GM19468 (cell line): ENCODE results near the gene ADIPOR2.
"Not testable (repeated sequence)": the region's sequence is repeated elsewhere in the genome, so short reads cannot be mapped to it uniquely, and the experiment has no call there.

Experiments
- ATAC-seq: cut with Tn5 transposase; IDR thresholded peaks from one replicate; pipeline ENCODE4 v1.9.1; 2021; ENCODE audit warnings: mild to moderate bottlenecking, moderate library complexity, moderate number of reproducible peaks; ENCODE audit not compliant: unreplicated experiment; ENCODE audit errors: extremely low read depth

The ADIPOR2 gene

DNA sequence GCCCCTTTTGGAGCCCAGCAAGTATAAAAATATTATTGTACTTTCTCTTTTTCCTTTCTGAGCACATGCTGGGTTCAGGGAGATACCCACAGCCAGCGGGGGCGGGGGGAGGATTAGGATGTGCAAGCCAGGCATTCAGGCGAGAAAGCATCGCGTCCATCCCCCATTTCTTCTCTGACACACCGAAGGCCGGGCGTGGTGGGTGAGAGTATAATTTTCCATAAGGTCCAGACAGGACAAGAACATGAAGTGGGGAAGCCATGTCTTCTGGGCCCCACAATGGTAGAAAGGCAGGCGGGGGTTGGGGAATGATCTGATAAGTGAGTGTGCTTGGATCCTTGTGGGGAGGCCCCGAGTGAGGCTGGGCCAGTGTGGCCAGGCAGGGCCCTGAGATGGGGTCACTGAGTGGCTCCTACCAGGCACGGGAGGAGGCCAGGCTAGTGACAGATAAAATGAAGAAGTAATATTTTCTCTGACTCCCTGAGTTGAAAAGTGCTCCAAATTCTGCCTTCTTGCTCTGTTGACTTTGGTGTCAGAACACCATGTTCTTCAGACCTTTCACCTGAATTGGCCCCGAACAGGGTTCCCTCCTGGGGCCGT is 118.8 kb downstream of the ADIPOR2 start:
- no peak for ATAC-seq

DNA sequence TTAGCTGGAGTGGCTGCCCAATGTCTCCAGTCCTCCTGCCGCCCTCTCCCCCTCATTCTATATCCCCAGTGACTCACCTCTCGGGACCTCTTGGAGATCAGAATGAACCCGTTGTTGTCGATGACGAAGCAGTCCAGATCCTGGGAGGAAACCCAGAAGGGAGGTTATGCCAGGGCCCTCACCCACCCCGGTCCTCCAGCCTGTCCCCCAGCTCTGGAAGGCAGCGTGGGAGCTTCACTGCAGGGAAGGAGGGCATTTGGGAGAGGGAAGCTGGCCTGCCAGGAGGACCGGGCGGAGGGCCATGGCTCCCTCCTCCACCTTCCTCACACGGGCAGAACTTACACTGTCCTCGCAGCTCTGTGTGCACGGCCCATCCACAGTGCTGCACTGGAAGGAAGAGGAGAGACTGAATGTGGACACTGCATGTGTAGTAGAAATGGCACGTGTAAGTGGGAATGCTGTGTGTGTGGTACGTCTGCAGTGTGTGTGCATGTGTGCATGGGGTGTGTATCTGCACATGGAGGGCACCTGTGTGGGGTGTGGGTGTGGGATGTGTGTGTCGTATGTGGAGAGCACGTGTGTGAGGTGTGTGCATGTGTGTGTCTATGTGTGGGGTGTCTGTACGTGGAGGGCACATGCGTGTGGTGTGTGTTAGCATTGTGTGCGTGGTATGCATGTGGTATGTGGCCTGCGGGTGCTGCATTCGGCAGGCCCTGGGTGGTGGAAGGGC is 119.5 kb downstream of the ADIPOR2 start:
- no peak for ATAC-seq

DNA sequence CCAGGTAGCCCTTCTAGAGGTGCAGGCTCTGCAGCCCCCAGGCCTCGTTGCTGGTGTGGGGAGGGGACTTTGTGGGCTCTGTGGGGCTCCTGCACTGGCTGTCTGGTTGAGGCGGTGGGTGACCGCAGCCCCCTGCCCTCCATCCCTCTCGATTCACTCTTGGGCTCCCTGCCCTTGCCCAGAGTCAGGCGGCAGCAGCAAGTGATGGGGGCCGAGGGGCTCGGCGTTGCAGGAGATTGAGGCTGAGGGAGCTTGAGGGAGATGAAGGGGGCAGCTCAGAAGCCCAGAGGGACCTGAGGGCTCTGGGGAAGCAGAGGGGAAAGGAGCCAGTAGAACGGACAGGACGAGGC is 120.0 kb downstream of the ADIPOR2 start:
- ATAC-seq: no peak

DNA sequence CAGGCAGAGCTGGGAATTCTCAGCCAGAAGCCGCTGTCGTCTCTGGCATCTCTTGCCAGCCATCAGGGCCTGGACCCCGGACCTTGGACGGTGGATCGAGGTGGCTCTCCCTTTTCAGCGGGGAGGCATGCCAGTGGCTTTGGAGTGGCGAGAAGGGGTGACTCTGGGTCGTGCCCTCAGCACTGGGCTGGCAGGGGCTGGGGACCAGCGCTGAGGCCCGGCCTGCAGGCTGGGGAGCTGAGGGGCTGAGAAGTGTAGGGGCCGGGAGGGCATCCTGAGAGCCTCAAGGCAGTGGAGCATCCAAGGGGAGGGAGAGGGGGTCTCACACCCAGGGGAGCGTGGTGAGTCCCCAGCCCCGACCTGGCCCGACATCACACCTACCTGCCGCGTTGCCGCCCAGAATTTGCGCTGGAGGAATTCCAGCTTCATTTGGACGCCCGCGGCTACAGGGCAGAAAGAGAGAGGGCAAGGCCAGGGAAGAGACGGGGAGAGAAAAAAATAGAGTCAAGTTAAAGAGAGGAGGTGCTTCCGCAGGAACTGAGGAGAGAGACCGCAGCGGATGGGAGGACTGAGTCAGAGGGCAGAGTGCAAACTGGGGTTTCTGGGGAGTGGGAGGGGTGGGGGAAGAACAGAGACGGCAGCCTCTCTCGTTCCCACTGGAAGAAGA is 120.5 kb downstream of the ADIPOR2 start:
- no peak for ATAC-seq

DNA sequence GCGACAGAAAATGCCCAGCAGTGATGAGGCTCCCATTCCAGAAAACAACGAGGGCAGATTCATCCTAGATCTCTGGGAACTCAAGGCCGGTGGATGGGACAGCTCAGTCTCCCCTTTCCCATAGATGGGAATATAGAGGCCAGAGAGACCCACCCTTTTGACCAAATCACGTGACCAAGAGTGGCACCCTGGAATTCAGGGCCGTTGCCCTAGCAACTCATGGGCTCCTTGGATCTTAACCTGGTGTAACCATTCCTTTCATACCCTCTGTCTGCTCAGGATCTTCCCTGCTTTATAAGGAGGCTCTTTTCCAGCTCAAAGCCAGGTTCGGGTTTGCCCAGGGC is 121.0 kb downstream of the ADIPOR2 start:
- ATAC-seq: no peak

DNA sequence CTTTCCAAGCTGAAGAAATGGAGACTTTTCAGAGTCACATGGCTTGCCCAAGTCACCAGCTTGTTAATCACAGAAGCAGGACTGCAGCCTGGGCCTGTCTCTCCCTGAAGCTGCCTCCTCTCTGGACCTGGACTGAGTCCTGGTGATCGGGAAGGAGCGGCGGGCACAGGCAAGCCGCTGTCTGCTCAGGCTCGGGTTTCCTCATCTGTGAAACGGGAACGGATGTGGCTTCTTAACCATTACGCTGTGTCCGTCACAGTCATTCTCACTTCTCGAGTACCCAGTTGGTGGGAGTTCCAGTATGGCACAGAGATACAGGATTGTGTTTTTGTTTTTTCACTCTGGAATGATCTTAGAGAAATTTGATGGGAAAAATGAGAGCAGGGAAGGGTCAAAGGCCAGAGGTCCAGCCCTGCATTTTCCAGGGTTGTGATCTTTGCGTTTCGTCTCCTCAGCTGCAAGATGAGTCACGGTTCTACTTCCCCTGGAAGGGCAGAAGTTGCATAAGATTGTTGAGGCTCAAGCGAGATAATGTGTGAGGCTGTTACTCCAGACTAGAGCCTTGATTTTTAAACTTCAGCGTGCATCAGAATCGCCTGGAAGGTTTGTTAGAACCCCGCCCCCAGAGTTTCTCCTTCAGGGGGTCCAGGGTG is 121.9 kb downstream of the ADIPOR2 start:
- no peak for ATAC-seq

DNA sequence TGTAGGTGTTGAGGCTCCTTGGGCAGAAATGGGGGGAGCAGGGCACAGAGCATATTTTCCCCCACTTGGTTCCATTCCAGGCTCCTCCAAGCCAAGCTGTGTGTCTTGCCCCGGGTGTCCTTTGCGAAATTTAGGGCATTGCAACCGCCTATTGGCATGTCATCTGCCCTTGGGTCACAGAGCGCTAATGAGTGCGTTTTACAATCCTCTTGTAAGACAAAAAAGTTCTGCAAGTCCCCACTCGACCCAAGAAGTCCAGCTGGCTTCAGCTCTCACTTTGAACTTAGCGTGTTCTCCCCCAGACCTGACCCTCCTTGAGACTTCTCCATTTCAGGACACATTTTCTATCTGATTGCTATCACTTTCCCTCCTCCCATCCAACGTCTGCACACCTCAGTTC is 123.4 kb downstream of the ADIPOR2 start:
- ATAC-seq: no peak

DNA sequence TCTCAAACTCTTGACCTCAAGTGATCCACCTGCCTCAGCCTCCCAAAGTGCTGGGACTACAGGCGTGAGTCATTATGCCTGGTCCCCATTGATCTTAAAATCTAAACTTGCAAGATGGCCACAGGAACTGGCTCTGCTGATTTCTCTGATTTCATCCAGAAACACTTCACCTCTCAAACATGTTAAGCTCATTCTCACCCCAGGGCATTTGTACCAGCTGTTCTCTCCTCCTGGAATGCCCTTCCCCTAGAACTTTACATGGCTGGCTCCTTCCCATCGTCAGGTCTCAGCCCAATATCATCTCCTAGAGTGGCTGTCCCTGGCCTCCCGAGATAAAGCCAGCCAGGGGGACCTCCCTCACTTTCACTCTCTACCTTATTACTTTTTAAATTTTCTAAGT is 124.2 kb downstream of the ADIPOR2 start:
- ATAC-seq: no peak

DNA sequence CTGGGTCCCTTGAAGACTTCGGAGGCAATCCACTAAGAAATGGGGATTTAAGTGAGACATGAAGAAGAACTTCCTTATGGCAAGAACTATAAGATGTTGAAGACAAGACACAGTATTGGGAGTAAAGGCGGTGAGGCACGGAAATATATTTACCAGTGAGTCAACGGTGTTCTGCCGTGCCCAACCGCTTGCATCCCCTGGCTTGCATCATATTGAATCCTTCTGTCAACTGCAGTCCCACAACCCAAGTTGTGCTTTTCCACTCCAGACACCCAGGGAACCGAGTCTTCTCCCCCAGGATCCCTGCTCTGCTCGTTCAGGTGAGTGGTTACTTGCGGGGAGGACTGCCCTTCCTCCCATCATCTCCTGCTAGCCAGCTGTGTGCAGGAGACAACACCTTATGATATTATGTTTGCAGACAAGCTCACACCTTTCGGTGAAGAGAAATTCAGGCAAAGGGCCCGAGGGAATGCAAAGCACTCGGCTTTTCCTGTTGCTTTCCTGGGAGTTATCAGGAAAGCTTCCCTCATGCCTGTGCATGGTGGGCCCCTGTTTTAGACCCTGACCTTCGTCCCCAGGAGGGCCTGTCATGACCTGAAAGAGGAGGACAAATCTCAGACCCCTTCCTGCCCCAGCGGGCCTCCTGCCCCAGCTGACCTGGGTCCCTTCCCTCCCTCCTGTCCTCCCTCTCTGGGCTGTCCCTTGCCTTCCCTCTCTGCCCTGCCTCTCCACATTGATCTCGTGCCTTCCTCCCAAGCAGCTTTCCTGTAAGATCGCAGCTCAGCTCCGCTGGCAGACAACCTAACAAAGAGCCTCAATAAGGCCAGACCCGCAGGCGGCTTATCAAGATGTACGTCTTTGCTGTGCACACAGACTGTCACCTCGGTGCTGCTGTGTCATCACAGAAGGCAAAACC is 125.2 kb downstream of the ADIPOR2 start:
- ATAC-seq: no peak

DNA sequence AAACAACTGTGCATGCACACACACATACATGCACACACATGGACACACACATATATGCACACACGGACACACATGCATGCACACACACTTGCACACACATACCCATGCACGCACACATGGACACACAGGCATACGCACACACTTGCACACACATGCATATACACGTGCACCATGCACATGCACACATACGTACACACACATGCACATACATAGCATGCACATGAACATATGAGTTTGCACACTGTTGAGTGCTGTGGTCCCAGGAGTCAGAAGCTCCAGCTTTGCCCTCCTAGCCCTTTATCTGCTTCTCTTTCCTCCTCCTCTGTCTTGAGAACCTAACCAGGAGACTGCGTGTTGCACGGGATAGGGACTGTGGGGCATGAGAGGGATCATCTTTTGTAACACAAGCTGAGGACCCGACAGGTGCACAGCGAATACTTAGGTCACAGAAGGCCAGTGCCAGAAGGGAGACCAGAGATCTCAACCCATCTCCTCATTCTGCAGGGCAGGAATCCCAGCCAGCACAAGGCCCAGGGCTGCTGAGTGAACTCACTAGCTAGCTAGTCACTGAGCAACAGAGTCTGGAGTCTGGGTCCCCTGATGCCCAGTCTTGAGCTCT is 126.0 kb downstream of the ADIPOR2 start:
- ATAC-seq: no peak

DNA sequence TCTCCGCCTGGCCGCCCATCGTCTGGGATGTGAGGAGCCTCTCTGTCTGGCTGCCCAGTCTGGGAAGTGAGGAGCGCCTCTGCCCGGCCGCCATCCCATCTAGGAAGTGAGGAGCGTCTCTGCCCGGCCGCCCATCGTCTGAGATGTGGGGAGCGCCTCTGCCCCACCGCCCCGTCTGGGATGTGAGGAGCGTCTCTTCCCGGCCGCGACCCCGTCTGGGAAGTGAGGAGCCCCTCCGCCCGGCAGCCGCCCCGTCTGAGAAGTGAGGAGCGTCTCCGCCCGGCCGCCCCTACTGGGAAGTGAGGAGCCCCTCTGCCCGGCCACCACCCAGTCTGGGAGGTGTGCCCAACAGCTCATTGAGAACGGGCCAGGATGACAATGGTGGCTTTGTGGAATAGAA is 127.1 kb downstream of the ADIPOR2 start:
- ATAC-seq: not testable (repeated sequence)

DNA sequence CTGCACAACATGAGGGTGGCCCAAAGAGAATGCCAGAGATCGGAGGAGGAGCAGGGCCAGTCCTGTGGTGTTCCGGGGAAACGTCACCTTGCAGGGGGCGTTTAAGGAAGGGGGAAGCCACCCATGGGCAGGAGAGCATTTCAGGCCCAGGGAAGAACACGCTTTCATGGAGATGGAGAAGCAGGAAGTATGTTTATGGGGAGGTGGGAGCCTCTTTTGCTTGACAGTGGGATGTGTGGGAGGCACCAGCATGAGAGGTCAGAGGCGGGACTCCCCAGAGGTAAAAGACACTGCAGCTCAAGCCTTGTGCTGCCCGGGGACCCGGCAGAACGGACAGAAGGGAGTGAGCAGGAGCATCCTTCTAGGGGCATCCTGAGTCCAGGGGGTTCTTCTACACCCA is 128.2 kb downstream of the ADIPOR2 start:
- no peak for ATAC-seq

DNA sequence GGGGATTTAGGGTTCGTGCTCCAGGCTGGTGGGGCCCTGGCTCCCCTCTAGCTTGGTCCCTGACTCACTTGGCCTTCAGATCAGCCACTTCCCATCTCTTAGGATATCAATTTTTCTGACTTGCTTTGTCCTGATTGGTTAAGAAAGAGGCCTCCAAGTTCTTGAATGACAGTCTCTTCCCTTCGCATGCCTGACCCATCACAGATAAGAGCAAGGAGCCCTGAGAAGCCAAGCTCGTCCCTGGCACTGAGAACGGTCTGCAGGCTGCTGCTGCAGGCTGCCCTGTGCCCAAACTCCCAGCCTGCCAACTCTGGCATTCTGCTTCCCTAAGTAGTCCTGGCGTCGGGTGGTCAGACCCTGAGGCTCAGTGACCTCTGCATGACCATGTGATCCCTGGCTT is 128.7 kb downstream of the ADIPOR2 start:
- ATAC-seq: no peak

DNA sequence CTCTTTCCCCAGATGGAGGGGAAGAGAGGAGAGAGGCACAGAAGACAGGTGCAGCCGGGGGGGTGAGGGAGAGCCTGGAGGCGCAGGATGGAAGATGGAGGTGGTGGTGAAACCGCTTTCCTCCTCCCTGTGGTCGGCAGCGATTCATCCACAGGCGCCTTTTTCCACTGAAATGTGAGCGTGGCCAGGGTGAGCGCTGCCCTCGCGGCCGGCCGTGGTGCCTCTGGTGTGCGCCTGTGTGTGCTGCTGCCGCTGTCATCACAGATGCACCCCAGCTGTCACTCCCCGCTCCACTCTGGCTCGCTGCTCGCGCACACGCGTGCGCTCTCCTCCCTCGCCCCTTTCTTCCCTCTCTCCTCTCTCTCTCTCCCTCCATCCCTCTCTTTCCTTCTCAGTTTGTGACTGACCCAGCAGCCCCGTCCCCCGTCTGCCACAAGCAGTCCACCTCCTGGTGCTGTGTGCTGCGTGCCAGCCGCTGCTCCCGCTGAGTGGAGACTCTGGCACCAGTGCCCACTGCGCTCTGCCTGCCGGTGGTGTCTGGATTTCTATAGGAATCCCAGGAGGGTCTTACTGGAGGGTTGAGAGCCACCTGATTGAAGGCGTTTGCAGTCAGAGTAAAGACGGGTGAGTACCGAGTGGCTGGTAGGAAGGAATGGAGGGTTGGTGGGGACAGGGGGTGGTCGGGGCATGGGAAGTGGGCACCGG is 129.5 kb downstream of the ADIPOR2 start, which contains the start of gene LRTM2:
Gene LRTM2 (plus strand): TSS at position 375 of the 705 bp plus-strand sequence. CDS start 7,584 bp downstream, outside the sequence.
- ATAC-seq: no peak

DNA sequence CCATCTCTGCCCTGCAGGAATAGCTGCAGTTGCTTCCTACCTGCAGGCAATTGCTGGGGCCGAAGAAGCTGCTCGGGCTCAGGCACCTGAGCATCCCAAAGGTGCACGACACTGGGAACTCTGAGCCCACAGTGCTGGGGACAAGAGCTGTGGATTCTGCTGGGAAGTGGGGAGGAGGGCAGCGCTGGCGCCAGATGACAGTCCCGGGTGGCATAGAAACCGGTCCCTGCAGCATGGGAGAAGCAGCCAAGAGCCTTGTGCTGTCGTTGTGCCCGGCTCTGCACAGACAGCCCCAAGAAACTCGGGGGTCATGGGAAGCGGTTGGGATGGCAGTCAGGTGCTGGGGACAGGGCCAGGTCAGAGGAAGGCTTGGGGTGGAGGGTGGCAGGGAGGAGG is 130.0 kb downstream of the ADIPOR2 start:
- no peak for ATAC-seq

DNA sequence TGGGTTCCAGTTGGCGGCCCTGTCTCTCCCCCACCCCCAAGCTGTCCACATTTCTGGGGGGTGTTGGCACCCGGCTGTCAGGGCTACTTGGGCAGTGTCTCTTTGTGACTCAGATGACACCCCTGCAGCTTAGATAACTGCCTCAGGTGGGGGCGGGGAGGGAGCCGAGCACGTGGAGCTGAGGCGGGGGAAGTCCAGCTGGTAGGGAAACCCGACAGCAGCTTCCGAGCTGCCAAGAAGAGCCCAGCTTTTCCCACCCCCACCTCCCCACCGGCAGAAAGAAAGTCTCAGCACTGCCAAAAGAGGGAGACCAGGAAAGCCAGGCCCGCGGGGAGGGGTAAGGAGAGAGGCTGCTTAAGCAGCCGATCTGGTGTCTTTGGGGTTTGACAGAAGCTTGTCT is 130.9 kb downstream of the ADIPOR2 start:
- ATAC-seq: no peak

DNA sequence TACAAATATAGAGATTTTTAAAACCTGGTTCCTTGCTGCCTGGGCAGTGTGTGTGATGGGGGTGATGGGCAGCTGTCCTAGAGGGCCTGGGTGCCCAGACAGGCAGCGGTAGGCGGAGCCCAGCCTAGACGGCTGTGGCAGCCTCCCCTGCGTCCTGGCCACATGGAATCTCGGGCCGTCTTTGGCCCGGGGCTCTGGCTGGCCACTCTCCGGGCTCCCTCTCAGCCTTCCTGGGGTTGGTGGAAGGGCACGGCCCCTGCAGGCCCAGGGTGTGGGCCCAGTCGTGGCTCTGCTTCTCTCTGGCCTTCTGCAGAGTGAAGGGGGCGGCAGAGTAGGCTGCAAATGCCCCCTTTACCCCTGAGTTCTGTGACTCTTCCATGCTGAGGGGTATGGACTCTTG is 131.8 kb downstream of the ADIPOR2 start:
- ATAC-seq: no peak

DNA sequence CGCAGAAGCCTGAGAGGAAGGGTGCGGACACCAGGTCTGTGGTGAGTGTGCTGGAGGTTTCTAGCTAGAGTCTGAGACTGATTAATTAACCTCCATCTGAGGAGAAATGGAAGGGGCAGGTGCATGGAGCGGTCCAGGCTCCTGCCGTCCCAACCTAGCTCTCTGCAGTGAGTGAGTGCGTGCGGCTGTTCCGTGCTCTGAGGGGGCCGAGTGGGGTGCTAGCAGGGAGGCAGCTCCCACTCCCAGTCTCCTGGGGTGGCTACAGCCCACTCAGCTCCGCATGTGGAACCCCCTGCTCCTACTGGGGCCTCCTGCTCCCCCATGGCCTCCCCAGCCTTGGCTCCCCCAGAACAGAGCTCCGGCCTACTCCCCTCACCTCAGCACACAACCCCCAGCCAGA is 132.4 kb downstream of the ADIPOR2 start:
- ATAC-seq: no peak
